Activated CD4-positive, CD25-positive, alpha-beta regulatory T cell treated with anti-CD3 and anti-CD28 coated beads, Interleukin-2, amount 50 U/mL, for 16 hours (primary cell): ENCODE results near the gene FGF9.

Experiments
- DNase-seq: peaks from one replicate; pipeline ENCODE4 v3.0.0-alpha.2; 2020; ENCODE audit warnings: low read depth, low spot score

The FGF9 gene

DNA sequence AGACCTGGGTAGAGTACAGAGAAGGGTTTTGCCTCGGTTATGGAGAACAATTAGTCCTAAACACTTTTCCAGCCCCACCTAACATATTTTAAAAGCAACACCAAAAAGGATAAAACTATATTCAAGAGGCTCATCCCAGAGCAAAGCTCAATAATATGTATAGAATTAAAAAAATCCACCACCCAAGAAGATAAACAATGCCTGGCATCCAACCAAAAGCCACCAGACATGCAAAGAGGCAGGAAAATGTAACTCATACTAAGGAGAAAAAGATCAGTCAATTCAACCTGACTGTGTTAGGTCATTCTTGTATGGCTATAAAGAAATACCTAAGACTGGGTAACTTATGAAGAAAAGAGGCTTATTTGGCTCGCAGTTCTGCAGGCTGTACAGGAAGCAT, 39.3 kb downstream of the FGF9 start:
- DNase-seq, result no peak

GRCh38 chr13:21717817-21718216, 46.9 kb downstream of the FGF9 start:
- DNase-seq, result no peak

- DNase-seq, result no peak
These were observed 48.6 kb downstream of the FGF9 start for GRCh38 chr13:21719463-21719862.

GRCh38 chr13:21723807-21724505, 53.1 kb downstream of the FGF9 start:
- DNase-seq, result no peak

DNA sequence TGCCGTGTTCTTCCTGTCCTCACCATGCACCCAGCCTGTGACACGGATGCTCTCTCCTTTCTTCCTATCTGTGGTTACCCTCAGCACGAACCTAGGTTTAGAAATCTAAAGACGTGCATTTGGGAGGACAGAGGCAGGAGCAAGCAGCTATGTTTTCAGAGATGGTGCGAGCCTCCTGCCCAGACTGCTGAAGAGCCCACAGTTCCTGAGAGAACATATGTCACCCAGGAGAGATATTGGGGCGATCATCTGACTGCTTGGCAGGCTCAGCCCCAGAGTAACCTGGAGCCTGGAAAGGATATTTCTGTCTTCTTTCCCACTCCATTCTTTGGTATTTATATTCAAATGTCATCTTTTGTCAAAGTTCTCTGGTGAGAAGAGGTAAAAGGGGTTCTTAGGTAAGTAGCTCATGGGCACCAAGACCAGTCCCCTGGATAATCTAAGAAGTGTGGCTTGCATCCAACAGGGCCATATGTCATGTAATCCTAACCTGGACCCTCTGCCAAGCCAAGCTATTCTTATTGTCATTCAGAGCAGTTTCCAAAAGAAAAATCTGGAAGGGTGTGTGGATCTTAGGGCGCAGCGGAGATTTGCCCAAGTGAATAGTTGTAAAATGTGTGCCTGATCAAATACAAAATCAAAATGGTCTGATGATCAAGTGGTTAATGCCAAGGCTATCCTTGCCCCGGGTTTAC, 59.5 kb downstream of the FGF9 start:
- DNase-seq, result no peak

GRCh38 chr13:21733475-21734263, 62.8 kb downstream of the FGF9 start:
- no peak for DNase-seq

GRCh38 chr13:21734961-21735360, 64.1 kb downstream of the FGF9 start:
- DNase-seq, result no peak

- no peak for DNase-seq
These were observed 65.0 kb downstream of the FGF9 start for GRCh38 chr13:21735701-21736401.

DNA sequence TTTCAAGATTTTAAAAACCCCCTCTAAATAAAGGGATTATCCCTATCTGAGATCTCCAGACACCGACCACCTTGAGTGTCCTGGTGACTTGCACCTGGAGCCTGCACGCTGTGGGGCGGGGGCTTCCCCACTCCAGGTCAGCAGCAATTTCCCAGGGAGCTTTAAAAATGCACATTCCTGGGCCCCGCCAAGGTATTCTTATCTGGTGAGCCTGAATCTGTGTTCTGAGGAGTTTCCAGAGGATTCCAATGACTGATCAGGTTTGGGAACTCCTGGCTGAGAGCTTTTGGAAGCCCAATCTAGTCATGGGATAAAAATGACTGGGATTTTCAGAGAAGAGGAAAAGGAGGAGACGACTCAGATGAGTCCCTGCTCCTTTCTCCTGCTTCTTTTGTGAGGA, 66.1 kb downstream of the FGF9 start:
- no peak for DNase-seq

DNA sequence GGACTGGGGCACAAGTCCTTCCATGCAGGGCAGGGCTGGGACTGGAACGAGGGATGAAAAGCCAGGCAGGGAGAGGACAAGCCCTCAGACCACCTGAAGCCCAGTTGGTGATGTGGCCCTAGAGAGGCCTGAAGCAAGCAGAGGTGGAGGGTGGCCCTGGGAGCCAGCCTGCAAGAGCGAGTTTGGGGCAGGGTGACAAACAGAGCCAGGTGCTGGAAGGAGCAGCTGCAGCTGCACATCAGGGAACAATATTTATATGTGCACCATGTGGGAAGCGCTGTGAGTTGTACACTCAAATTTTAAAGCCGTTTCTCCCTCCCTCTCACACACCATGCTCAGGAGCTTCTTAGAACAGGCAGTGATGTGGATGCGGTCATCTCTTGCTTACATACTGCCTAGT, 67.8 kb downstream of the FGF9 start:
- no peak for DNase-seq

DNA sequence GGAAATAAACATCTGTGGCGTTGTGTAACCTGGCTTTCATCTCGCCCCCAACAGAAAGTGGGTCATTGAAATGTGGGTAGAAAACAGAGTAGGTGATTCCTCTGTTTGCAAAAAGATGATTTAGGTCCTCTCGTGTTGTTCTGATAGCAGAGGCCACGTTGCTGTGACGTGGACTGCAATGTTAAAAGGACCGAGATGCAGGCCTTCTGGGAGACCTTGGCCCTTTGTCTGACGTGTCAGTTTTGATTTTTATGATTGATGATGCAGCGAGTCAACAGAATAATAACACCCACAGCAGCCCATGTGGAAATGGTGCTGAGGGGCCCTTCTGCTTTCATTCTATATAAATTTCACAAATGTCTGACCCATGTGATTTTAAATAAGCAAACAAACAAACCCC, 68.9 kb downstream of the FGF9 start:
- no peak for DNase-seq

DNA sequence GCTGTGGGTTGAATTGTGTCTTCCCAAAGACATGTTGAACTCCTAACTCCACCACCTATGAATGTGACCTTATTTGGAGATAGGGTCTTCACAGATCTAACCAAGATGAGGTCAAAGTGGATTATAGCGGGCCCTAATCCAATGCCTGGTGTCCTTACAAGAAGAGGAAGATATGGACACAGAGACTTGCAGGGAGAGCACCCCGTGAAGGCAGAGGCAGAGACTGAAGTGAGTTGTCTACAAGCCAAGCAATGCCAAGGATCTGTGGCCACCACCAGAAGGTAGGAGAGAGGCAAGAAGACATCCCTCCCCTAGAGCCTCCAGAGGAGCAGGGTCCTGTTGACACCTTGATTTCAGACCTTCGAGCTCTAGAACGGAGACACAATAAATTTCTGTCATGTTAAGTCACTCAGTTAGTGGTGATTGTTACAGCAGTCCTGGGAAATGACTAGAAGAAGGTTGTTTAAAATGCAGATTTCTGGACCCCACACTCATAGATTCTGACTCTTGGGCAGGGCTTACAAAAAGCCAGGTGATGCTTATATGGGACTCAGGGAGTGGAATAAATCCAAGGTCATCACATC, 70.6 kb downstream of the FGF9 start:
- DNase-seq, result no peak

- DNase-seq, result no peak
These were observed 71.2 kb downstream of the FGF9 start for GRCh38 chr13:21742096-21742495.

GRCh38 chr13:21744149-21744548, 73.3 kb downstream of the FGF9 start:
- DNase-seq, result no peak

DNA sequence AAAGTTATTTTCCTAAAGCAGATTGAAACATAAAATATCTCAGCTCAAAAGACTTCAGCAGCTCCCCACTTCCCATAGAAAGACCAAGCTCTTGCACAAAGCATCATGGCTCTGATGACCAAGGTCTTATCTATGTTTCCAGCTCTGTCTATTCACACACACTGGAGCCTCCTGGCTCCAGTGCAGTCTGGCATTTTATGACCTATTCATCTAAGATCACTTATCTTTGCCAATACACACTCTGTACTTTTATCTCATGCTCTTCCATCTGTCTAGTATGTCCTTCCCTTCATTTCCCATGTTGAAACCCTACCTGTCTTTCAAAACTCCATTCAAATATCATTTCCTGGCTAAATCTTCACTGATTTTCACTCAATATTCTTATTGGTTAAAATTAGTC, 74.4 kb downstream of the FGF9 start:
- DNase-seq, result no peak

DNA sequence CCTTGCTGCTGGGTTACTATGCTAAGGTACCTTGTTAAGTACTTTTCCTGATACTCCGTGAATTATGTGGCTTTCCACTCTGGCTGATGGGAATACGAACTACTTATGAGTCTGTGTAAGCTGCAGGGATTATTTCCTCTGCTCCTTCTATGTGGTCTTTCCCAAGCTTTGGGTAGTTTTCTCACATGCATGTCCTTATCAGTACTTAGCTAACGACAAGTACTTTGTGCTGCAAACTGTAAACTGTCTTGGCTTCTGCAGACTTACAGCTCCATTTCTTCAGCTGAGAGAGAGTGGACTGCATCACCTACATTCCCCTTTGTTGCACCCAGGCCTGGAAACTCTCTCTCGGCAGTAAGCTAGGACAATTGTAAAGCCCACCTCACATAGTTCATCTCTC, 76.6 kb downstream of the FGF9 start:
- DNase-seq, result no peak

DNA sequence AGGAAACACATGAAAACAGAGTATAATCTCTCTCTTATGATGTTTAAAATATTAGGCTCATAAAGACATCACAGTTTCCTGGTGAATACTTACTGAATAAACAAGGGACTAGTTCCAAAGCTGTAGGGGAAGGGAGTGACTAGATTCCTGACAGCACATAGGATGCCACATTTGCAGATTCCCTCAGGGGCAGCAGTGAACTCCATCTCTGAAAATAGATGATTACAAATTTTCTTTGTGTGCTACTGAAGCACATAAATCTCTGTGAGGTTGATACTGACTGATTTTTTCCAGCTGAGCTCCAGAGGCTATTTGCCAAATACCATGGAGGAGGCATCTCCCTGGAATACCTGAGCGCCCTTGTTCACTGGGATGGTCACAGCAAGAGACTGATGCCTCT, 77.3 kb downstream of the FGF9 start:
- no peak for DNase-seq

- DNase-seq, result no peak
These were observed 78.5 kb downstream of the FGF9 start for GRCh38 chr13:21749410-21749809.

DNA sequence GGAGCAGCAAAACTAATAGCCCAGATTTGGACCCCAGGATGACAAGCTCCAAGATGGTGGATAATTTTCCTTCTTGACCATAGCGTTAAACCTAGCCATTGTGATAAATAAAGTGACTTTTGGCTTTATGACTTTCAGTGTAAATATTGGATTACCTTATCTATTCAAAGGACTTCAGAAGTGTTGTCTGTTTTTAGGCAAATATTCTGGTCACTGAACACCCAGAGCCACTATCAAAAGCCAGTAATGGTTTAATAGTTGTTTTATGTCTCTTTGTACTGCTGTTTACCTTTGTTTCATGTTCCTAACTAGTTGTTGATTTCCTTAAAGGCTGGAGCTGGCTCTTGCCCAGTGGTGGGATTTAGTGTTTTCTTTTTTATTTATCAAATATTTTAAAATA, 81.6 kb downstream of the FGF9 start:
- no peak for DNase-seq

DNA sequence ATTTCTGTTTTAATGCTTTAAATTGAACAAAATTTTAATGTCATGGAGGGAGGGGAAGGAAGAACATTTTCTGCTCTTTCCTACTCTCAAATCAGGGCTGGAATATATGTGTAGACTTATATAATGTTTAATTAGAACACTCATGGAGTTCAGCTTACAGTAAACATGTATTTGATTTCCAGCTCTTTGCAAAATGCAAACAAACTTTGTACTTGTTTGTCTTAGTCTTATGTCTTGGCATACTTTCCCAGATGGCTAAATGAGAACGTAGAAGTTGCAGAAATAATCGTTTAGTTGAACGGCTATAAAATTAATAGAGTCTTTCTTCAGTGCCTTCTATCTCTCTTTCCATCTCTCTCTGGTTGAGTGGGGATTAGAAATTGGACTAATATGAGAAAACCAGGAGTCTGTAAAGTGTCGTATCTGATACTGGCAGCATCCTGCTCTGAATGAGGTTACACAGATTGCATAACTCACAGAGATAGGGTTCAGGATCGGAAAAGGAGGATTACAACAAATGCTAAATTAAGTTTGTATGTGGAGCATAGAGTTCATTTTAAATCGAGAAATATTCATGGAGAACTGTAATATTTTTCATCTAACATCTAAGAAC, 82.3 kb downstream of the FGF9 start:
- no peak for DNase-seq
